RKO (cell line): ENCODE measurements around the gene CLEC20A.

Source experiments
- DNase-seq: peaks from one replicate; pipeline ENCODE4 v3.0.0-alpha.2; 2016; ENCODE audit warnings: low spot score

Gene CLEC20A

DNA sequence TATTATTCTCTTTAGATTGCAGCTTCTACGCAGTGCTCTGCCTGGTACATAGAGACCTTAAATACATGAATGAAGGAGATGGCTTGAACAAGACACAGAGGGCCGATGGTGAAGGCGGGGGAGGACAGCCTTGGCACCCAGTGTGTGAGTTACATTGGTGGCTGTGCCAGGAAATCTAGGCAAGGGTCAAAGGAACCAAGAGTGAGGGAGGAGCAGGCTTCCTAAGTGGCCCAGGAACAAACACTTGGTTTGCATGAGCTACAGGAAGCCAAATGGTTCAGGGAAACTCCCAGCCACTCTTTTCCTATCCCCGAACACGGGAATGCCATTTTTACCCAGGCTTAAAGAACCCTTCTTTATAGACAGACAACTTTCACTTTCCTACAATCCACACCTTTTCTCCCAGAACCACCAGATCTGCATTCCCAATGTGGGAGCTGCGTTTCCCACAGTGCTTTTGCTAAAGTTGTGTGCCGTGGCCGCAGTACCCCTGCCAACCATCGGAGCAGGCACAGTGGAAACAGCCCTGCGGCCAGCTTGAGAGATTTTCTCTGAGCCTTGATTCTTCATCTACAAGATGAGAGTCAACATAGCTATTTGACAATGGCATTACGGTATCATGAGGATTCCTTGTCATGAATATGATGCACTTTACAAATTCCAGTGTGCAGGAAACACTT, 3.5 kb upstream of the CLEC20A start:
- DNase-seq, result no peak

DNA sequence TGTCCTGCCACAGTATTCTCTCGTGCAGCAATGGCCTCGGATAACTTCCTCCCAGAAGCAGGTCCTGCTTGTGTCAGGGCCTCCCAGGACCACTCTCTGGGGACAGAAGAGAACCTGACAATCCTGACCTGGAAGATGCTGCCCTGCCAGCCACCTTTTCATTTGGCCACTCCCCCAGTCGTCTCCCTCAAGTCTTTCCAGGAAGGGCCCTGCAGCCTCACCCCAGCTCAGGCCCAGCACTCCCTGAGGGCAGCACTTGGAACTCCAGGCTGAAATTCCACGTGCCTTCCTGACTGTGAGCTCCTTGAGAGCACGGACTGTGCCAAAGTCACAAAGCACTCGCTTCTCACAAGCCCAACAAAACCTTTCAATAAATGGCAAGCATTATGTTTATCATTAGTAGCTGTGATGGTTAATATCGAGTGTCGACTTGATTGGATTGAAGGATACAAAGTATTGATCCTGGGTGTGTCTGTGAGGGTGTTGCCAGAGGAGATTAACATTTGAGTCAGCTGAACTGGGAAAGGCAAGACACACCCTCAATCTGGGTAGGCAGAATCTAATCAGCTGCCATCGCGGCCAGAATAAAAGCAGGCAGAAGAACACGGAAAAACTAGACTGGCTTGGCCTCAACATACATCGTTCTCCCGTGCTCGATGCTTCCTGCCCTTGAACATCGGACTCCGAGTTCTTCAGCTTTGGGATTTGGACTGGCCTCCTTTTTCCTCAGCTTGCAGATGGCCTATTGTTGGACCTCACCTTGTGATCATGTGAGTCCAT, 2.3 kb upstream of the CLEC20A start:
- no peak for DNase-seq

DNA sequence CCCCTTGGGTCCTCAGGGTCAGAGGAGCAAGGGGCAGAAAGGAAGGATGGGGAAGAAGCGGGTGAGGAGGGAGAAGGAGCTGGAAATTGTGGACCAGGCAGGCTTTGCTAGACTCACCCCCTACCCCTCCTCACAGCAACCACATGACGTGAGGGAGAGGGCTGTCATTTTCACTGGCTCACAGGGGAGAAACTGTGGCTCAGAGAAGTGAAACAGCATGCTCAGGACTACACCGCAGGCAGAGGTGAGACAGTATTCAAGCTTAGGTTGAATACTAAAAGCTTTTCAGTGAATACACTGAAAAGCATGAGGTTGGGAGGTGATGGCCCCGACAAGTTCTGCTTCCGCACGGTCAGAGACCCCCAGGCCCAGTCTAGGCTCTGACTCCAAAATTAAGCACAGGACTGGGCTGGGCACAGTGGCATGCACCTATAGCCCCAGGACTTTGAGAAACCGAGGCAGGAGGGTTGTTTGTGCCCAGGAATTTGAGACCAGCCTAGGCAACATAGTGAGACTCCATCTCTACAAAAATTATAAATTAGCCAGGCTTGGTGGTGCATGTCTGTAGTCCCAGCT, 1.2 kb upstream of the CLEC20A start:
- DNase-seq, result no peak

DNA sequence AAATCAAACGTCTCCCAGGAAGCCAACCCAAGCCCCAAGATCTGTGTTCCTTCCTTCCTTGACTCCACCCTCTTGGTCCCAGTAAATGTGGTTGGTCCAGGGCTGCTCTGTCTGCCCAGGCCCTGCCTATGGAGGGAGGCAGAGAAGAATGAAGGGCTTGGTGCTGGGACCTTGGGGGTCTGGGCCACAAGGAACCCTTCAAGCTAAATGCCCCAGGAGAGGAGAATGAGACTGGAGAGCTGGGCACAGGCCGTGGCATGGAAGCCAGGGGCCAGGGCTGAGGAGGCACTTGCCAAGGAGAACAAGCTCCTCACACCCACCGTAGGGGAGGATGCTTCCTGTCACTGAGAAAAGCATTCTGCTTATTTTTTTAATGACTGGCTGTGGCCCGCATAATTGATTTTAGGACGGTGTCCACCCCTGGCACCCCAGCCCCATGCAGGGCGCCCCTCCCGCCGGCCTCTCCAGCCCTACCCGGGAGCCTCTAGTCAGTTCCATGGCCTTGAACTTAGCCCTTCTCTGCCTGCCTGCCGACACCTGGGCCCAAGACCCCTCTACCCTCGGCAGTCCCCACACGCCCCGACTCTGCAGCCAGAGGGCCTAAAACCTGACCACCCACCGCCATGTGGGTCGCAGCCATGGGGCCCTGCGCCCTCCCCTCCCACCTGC, 889 bp downstream of the CLEC20A start:
- no peak for DNase-seq

DNA sequence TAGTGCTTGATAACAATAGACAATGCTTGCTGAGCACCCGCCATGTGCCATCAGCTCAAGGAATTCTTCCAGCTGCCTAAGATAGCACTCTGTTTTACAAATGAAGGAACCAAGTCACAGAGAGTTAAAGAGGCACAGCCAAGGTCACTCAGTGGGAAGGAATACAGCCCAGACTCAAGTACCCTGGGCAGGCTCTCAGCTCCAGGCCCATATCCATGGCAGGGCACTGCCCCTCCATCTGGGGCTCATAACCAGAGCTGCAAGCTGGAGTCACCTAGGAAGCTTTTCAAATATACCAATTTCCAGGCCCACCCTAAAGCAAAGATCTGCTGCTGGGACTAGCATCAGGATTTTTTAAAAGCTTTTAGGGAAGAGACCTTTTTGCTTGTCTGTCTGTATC, 1.6 kb downstream of the CLEC20A start:
- DNase-seq, result no peak

DNA sequence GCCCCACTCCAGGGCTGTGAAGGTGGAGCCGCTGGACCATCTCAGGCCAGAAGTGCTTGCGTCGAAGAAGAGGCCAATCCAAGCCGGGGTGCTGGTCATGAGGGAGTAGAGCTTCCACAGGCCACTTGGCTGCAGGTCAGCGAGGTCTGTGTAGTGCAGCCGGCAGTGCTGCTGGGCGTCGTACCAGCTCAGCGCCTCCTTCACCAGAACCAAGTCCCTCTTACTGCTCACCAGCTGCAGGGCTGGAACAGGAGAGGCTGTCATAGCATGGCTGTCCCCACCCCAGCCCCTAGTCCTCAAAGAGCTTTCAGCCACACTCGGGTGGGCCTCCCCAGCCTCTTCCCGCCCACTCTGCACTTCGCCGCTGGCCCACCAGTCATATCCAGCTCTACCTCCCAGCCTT, 2.2 kb downstream of the CLEC20A start:
- DNase-seq, result no peak

DNA sequence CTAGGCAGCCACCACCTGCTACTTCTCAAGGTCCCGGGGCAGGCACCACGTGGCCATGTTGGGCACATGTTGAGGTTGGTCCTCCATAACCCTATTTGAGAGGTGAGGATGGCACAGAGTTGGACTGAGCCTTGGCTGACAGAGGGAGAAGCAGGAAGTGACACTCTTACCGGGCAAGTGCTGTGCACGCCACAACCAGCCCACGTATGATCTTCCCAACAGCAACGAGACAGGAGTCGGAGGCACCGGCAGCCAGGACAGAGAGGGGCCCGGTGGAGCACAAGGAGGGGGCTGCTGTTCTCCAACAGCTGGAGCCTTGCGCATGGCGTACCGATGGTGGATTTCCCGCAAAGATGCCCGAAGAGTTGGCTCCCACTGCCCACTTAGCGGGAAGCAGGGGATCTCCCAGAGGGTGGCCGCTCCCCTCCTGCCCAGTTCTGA, 3.4 kb downstream of the CLEC20A start:
- no peak for DNase-seq

DNA sequence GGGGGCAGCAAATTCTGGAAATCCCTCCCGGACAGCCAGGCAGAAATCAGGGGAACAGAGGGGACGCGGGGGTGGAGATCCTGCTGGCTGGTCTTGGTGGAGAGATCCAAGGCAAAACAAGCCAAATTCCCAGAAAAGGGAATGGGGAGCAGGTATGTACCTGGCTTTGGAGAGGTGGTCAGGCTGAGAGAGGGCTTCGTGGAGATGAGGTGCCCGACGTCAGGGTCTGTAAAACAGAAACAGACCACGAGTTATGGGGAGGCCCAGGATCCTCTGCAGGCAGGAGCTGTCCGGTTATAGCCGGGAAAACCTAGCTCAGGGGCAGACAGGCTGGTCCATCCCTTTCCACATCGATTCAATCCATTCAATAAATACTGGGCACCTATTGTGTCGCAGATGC, 4.4 kb downstream of the CLEC20A start:
- no peak for DNase-seq

DNA sequence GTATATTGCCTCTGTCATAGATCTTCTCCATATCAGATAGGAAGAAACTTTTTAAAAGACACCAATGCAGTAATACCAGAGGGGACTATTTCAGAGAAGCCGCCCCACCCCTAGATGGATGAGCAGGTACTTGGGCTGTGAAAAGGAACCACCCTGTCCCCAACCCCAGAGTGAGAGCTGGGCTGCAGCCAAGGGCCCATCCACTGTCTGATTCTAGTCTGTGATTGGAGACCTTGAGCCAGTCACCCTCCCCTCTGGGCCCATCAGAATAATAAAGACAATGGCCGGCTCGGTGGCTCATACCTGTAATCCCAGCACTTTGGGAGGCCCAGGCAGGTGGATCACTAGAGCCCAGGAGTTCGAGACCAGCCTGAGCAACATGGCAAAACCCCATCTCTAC, 5.0 kb downstream of the CLEC20A start:
- no peak for DNase-seq

DNA sequence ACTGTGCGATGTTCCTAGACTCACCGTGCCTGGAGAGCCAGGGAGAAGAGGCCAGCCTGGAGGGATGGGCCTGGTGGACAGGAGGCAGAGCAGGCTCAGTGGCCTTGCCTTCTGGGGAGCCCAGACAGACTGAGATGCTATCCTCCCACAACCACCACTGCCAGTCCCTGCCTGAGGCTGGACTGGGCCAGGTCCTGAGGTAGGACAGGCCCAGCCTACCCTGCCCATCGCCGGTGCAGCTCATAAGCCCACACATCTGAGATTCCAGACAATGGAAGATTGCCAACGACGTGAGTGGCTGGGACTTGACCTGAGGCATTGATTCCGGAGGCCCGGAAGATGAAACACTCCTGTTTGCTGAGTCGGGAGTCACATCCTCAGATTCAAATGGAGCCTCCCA, 5.8 kb downstream of the CLEC20A start:
- DNase-seq, result no peak

DNA sequence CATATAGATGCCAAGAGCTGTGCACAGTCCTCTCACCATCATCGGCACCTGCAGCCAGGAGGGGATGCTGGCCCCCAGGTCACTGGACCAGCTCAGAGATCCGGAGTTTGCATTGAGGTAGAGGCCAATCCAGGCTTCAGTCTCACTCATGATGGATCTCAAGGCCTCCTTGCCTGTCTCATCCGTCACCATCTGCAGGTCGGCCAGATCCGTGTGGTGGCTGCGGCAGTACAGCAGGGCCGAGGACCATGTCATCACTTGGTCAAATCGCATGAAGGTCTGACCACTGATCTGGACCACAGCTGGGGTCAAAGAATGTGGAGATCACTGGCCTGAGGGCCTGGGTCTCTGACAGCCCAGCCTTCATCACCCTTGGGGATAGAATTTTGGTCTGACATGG, 6.6 kb downstream of the CLEC20A start:
- no peak for DNase-seq

DNA sequence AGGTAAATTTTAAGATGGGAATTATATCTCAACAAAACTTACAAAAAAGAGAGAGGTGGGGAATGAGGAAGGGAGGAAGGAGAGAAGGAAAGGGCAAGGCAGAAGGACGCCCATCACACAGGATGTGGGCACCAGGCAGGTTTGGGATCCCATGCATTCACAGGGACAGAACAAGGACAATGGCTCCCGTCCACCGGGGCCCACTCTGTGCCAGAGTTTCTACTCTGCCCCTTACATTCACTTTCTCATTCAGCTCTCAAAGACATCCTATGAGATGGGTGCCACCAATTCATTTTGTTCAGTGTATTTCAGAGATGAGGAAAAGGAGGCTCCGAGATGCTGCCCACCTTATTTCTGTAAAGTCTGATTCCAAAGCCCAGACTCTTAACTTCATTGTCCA, 7.4 kb downstream of the CLEC20A start:
- no peak for DNase-seq

DNA sequence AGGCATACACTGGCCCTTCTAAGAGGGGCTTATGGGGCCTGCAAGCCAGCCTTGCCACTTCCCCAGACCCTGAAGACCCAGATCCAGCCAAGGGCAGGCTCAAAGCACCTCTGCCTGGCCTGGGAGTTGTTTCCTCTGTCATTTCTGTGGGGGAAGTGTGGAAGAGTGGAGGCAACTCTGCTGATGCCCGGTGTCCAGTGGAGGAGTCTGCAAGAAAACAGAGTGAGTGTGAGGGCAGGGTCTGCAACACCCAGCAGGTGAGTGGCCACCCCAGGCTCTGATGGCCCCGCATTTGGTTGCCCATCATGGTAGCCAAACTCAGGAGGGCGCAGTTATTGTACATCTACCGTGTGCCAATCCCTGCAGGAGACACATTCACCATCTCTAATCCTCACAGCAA, 8.4 kb downstream of the CLEC20A start:
- no peak for DNase-seq

DNA sequence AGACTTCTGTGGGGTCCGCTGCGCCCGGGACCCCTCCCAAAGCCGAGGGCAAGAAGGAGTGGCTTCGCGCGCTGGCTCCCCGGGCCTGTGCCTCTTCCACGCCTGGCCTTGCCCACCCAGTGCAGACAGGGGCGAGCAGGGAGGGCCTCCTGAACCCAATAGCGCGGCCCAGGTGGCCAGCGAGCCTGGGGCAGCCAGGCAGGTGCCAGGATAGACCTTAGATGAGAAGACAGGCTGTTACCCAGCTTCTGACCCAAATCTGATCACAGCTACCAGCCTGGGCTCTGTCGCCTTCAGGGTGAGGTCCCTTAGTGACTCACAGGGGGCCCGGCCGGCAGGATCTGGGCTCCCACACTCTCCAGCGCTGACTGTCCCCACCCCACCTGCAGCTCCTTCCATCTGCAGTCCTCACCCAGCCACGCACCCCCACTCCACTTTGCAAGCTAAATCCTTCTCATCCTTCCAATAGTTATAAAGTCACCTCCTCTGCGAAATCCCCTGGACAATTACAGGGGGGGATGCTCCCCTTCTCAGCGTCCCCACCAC, 9.6 kb downstream of the CLEC20A start:
- no peak for DNase-seq

DNA sequence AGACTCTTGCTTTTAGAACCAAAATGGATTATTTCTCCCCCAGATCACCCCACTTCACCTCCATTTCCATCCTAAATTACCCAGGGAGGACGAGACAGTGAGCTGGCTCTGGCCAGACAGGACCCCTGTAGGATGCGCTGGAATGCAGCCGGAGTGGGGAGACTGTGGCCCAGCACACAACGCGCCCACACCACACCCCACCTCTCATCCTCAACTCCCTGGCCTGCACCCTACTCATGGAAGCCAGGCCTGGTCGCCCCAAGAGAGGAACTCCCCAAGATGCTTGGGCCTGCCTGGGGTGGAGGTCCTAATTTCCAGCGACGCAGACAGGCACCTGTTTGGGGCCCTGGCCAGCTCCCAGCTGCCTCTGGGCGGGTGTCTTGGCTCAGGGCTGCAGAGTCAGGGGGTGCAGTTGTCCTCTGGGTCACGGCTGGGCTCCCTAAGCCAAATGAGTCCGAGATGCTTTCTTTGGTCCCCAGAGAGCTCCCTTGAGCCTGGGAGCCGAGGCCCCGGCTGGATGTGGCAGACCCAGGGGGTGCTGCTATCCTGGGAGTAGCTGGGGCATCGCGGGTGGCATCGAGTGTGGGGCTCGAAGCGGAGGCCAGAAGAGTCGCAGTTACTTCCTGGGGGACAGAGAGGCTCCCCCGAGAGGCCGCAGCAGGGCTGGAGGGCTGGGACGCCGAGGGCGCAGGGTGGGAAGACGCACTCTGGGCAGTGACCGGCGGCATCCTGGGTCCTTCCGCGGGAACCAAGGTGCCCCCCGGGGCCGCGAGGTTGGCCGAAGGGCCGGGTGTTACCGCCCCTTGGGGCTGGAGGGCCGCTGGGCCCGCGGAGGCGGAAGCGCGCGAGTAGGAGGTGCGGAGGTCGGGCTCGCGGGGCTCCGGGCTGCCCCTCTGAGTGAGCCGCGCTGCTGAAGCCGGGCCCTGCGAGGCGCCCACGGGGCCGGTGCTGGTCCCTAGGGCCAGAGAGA, 10.4 kb downstream of the CLEC20A start:
- no peak for DNase-seq

DNA sequence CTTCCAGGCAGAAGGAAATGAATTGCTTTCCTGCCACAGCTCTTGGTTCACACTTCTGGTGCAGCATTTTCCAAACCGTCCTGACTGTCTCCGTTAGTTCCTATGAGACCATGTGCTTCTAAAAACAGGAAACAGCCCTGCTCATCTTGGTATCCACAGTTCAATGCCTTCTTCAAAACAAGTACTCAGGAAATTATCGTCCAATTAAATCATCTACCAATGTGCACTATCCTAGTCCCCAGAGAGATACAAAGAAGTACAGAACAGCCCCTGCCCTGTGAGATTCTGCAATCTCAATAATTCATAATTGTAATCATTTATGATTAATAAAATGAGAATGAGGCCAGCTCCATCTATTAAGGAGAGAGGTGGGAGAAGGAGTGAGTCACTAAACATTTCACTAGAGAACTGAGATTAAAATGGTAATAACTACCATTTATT, 11.2 kb downstream of the CLEC20A start:
- no peak for DNase-seq

DNA sequence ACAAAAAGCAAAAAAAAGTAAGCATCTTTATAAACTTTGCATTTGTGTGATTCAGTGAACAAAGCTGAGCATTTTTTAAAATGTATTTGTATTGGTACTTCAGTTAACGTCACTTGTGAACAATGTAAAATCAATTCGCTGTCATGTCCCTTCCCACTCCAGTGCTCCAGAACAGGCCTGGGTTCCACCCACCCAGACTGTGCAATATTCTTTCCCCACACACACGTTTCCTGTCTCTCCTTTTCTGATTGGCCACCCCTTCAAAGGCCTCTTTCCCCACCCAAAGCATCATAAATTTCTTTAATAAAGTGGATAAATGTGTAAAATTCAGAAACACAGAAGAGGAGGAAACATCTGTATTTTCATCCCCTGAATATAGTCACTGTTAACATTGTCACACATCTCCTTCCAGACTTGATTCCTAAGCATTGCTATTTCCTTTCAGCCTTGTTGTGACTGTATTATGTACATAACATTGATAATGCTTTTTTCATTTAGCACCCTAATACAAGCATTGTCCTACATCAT, 12.0 kb downstream of the CLEC20A start:
- DNase-seq, result no peak

DNA sequence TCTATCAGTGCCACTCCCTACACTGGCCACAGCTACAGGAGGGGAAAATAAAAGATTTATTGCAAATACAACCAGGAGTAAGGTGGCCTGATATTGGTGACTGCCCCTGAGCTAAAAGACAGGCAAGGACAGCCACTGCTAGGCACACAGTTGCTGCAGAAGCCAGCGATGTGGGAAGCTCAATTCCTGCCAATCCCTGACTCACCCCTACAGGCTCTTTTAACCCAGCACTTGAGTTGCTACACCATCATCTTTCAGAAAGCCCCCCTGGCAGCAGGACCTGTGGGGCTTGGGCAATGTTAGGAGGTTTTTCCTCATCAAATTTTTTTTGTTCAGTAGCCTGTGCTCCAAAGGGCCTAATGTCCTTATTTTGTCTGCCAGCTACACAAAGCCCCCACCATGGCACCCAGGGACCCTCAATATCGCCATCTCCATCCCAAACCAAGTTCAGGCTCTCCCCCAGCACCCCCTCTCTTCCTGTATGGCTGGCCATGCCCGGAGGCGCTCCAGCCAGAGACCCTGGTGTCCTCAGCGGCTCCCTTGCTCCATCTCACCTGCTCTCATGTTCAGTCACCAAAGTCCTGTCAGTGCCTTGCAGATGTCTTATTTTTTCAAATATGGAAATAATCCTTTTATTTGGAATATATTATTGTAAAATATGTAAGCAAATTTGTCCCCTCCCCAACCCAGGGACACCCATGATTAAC, 13.4 kb downstream of the CLEC20A start:
- no peak for DNase-seq

DNA sequence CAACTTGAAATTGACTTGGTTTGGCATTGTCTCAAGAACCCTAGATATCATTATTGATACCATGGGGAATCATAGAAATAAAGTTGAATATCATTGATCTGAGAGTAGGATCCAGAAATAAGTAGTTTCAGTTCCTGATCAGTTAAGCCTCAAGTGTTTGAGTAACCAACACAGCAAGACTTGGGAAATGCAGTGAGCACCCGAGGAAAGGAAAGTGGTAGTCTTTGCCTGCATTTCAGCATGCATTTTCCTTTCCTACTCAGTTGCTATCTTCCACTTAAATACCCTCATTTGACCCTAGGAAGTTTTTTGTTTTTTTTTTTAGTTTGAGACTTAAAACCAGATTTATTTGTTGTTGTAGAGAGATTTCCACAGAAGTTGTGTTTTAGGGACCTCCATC, 18.9 kb downstream of the CLEC20A start:
- DNase-seq, result no peak

DNA sequence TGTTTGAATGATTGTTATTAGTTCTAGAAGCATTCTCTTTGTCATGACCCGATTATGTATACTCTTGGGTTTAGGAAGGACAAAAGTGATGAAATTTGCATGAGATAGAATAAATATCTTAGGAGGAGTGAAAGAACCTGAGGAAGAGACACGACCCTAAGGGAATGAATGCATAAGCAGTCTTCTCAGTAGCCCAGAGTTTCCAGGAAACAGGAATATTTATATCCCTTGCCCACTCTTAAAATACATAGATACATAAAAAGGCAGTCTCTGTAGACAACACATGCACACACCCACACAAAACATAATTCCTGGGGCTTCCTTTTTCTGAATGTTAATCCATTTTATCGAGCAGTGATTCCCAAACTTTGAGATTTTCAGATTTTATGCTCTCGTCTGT, 19.4 kb downstream of the CLEC20A start:
- no peak for DNase-seq
